Measurements from ENCODE around the gene DDRGK1.

GRCh38 chr20:3193806-3194616 is 10.5 kb downstream of the DDRGK1 start:
- no peak for TF ChIP-seq CTCF (conservative IDR thresholded peaks at IDR 0.05; ENCODE audit: low read depth, low read length)
- TF ChIP-seq CHD1 (IDR thresholded peaks at IDR 0.05; ENCODE audit: low read depth, low read length) = no peak
- TF ChIP-seq FOS (IDR thresholded peaks at IDR 0.05; ENCODE audit: low read depth, low read length) = no peak
- no peak for TF ChIP-seq POLR2A (IDR thresholded peaks at IDR 0.05; ENCODE audit: low read depth, low read length)
- TF ChIP-seq NFE2L2 (IDR thresholded peaks at IDR 0.05; ENCODE audit: low read depth, low read length) = no peak
- no peak for TF ChIP-seq CEBPB (IDR thresholded peaks at IDR 0.05; ENCODE audit: low read depth, low read length)
- TF ChIP-seq MAFK (IDR thresholded peaks at IDR 0.05; ENCODE audit: low read depth, low read length) = no peak
- TF ChIP-seq RAD21 (IDR thresholded peaks at IDR 0.05; ENCODE audit: low read length) = no peak
- TF ChIP-seq RFX5 (IDR thresholded peaks at IDR 0.05; ENCODE audit: low read depth, low read length) = no peak
- no peak for TF ChIP-seq ELK1 (IDR thresholded peaks at IDR 0.05; ENCODE audit: borderline replicate concordance, low read depth, low read length)

Measured in IMR-90 (cell line).